ENCODE measurements around the gene CDH4.

Gene CDH4

GRCh38 chr20:61567204-61567603 lies 315.1 kb downstream of the CDH4 start:
- FAIRE-seq: no peak

GRCh38 chr20:61569825-61570224 lies 317.8 kb downstream of the CDH4 start:
- FAIRE-seq: no peak

GRCh38 chr20:61570646-61571195 lies 318.7 kb downstream of the CDH4 start:
- no peak for FAIRE-seq

GRCh38 chr20:61571221-61571620 lies 319.2 kb downstream of the CDH4 start:
- FAIRE-seq: no peak

GRCh38 chr20:61571916-61572711 lies 320.1 kb downstream of the CDH4 start:
- FAIRE-seq: no peak

- FAIRE-seq: no peak
Observed at GRCh38 chr20:61572789-61573188, 320.7 kb downstream of the CDH4 start.

GRCh38 chr20:61573415-61574305 lies 321.6 kb downstream of the CDH4 start:
- no peak for FAIRE-seq

- FAIRE-seq: no peak
Observed at GRCh38 chr20:61575151-61575937, 323.3 kb downstream of the CDH4 start.

- no peak for FAIRE-seq
Observed at GRCh38 chr20:61576372-61576771, 324.3 kb downstream of the CDH4 start.

- FAIRE-seq: no peak
Observed at GRCh38 chr20:61577065-61577464, 325.0 kb downstream of the CDH4 start.

GRCh38 chr20:61579908-61580307 lies 327.8 kb downstream of the CDH4 start:
- no peak for FAIRE-seq

GRCh38 chr20:61580958-61581824 lies 329.1 kb downstream of the CDH4 start:
- no peak for FAIRE-seq

- no peak for FAIRE-seq
Observed at GRCh38 chr20:61581825-61582188, 329.7 kb downstream of the CDH4 start.

GRCh38 chr20:61582196-61582923 lies 330.3 kb downstream of the CDH4 start:
- no peak for FAIRE-seq

- no peak for FAIRE-seq
Observed at GRCh38 chr20:61583356-61583755, 331.3 kb downstream of the CDH4 start.

- FAIRE-seq: no peak
Observed at GRCh38 chr20:61584851-61585250, 332.8 kb downstream of the CDH4 start.

GRCh38 chr20:61585764-61586163 lies 333.7 kb downstream of the CDH4 start:
- no peak for FAIRE-seq

GRCh38 chr20:61587036-61587435 lies 335.0 kb downstream of the CDH4 start:
- FAIRE-seq: no peak

GRCh38 chr20:61587681-61588289 lies 335.7 kb downstream of the CDH4 start:
- FAIRE-seq: no peak
